RWPE2 (cell line): Measurements from ENCODE around the gene ZBTB7B.

ENCODE experiments used
- ATAC-seq: fragments of 200-7000 bp; cut with Tn5 transposase; 3 replicates; pipeline ENCODE4 v1.9.1; 2021; ENCODE audit warnings: low read depth
- DNase-seq: peaks from one replicate; pipeline ENCODE4 v3.0.0-alpha.2; 2020; ENCODE audit warnings: low spot score
- H3K27ac ChIP-seq: fragments of 450-650 bp; 2 replicates; pipeline ENCODE4 v1.5.1; 2017; ENCODE audit warnings: mild to moderate bottlenecking; ENCODE audit not compliant: poor library complexity, severe bottlenecking
- H3K27me3 ChIP-seq: fragments of 250-450 bp; sonication (Bioruptor Pico); 2 replicates; pipeline ENCODE4 v1.5.1; 2021; ENCODE audit warnings: mild to moderate bottlenecking, moderate library complexity; ENCODE audit not compliant: insufficient read depth, poor library complexity, severe bottlenecking
- H3K36me3 ChIP-seq: fragments of 250-450 bp; sonication (Bioruptor Pico); 2 replicates; pipeline ENCODE4 v1.5.1; 2020; ENCODE audit warnings: low read depth, mild to moderate bottlenecking, moderate library complexity
- H3K4me1 ChIP-seq: fragments of 250-450 bp; sonication (Bioruptor Pico); 2 replicates; pipeline ENCODE4 v1.5.1; 2021; ENCODE audit warnings: mild to moderate bottlenecking, moderate library complexity; ENCODE audit not compliant: insufficient read depth, poor library complexity, severe bottlenecking
- H3K4me3 ChIP-seq: fragments of 250-450 bp; sonication (Bioruptor Pico); 2 replicates; pipeline ENCODE4 v1.5.1; 2021; ENCODE audit warnings: mild to moderate bottlenecking, moderate library complexity; ENCODE audit not compliant: severe bottlenecking
- H3K9me3 ChIP-seq: fragments of 250-450 bp; sonication (Bioruptor Pico); 2 replicates; pipeline ENCODE4 v1.5.1; 2021; ENCODE audit warnings: mild to moderate bottlenecking, moderate library complexity; ENCODE audit not compliant: severe bottlenecking
- CTCF ChIP-seq: fragments of 450-650 bp; IDR thresholded peaks from one replicate; pipeline ENCODE4 v1.5.1; 2017; ENCODE audit warnings: mild to moderate bottlenecking, moderate library complexity; ENCODE audit not compliant: poor library complexity, severe bottlenecking

The ZBTB7B gene

GRCh38 chr1:154992721-154993571 is 9.7 kb upstream of the ZBTB7B start:
- peak overlapping the region; percentile 13 for H3K27ac ChIP-seq
- TF ChIP-seq CTCF: peak; percentile 39
- peak; percentile 61 for ATAC-seq

GRCh38 chr1:154993572-154994268 is 8.9 kb upstream of the ZBTB7B start, which contains the start of gene LENEP:
LENEP (plus strand) TSS chr1:154993586; CDS start chr1:154993608, 22 bp downstream.
- Histone ChIP-seq H3K36me3 (peaks cover 24% of the 10 kb centered on the region), H3K4me3 (no peak within 1 kb of the TSS), H3K9me3 (no peaks in the 10 kb centered on the region), H3K27ac (peak within 1 kb of the TSS; percentile 13), H3K4me1 (no peaks in the 10 kb centered on the region), H3K27me3 (no peaks in the 10 kb centered on the region)
- peak; percentile 42 for DNase-seq
- ATAC-seq: no peak; the same call in 2 of the 3 replicates
- TF ChIP-seq CTCF: no peak

More at GRCh38 chr1:154992721-154993571, 9.7 kb upstream of the ZBTB7B start:
- peak; percentile 55 for DNase-seq
- Histone ChIP-seq H3K9me3 (no peaks in the 10 kb centered on the region), H3K4me3 (no peak overlapping the region), H3K4me1 (no peaks in the 10 kb centered on the region), H3K27me3 (no peaks in the 10 kb centered on the region), H3K36me3 (peaks cover 31% of the 10 kb centered on the region)

- TF ChIP-seq CTCF: no peak
- H3K4me1 ChIP-seq: no peaks in the 10 kb centered on the region
- ATAC-seq: no peak
Observed at GRCh38 chr1:154994269-154994587, 8.4 kb upstream of the ZBTB7B start.

GRCh38 chr1:154994591-154994990 is 8.0 kb upstream of the ZBTB7B start:
- no peak overlapping the region for H3K27ac ChIP-seq
- H3K4me1 ChIP-seq: no peaks in the 10 kb centered on the region
- no peak for DNase-seq
- no peak for ATAC-seq
- no peak overlapping the region for H3K4me3 ChIP-seq
- H3K36me3 ChIP-seq: peaks cover 15% of the 10 kb centered on the region
- H3K27me3 ChIP-seq: no peaks in the 10 kb centered on the region
- no peaks in the 10 kb centered on the region for H3K9me3 ChIP-seq
- TF ChIP-seq CTCF: no peak

More at GRCh38 chr1:154994269-154994587, 8.4 kb upstream of the ZBTB7B start:
- Histone ChIP-seq H3K27me3 (no peaks in the 10 kb centered on the region), H3K36me3 (peaks cover 19% of the 10 kb centered on the region), H3K4me3 (no peak overlapping the region), H3K27ac (peak overlapping the region; percentile 13), H3K9me3 (no peaks in the 10 kb centered on the region)
- no peak for DNase-seq
